ENCODE results near the gene BRINP1.
"Not testable (repeated sequence)": the region's sequence is repeated elsewhere in the genome, so short reads cannot be mapped to it uniquely, and the experiment has no call there.

Gene BRINP1

GRCh38 chr9:119195521-119195920 is 173.7 kb downstream of the BRINP1 start:
- no peak for DNase-seq

- no peak for DNase-seq
These were observed 183.9 kb downstream of the BRINP1 start for GRCh38 chr9:119185298-119185697.

- DNase-seq, result no peak
These were observed 184.8 kb downstream of the BRINP1 start for GRCh38 chr9:119184265-119184936.

- DNase-seq, result no peak
These were observed 187.7 kb downstream of the BRINP1 start for GRCh38 chr9:119181561-119181960.

GRCh38 chr9:119180897-119181296 is 188.3 kb downstream of the BRINP1 start:
- no peak for DNase-seq

- no peak for DNase-seq
These were observed 189.5 kb downstream of the BRINP1 start for GRCh38 chr9:119179701-119180100.

GRCh38 chr9:119177196-119177595 is 192.0 kb downstream of the BRINP1 start:
- no peak for DNase-seq

GRCh38 chr9:119175581-119175980 is 193.7 kb downstream of the BRINP1 start:
- DNase-seq, result no peak

- DNase-seq, result not testable (repeated sequence)
These were observed 200.0 kb downstream of the BRINP1 start for GRCh38 chr9:119169222-119169621.

- no peak for DNase-seq
These were observed 201.4 kb downstream of the BRINP1 start for GRCh38 chr9:119167876-119168275.

GRCh38 chr9:119167267-119167666 is 202.0 kb downstream of the BRINP1 start:
- no peak for DNase-seq

- no peak for DNase-seq
These were observed 203.1 kb downstream of the BRINP1 start for GRCh38 chr9:119166096-119166495.

- DNase-seq, result no peak
These were observed 204.1 kb downstream of the BRINP1 start for GRCh38 chr9:119165131-119165530.

- DNase-seq, result no peak
These were observed 204.5 kb downstream of the BRINP1 start for GRCh38 chr9:119164716-119165115.

- DNase-seq, result no peak
These were observed 208.7 kb downstream of the BRINP1 start for GRCh38 chr9:119160551-119160950.

- no peak for DNase-seq
These were observed 209.8 kb downstream of the BRINP1 start for GRCh38 chr9:119159386-119159785.

GRCh38 chr9:119157196-119157595 is 212.0 kb downstream of the BRINP1 start:
- DNase-seq, result no peak

GRCh38 chr9:119156354-119156753 is 212.9 kb downstream of the BRINP1 start:
- no peak for DNase-seq

- no peak for DNase-seq
These were observed 214.7 kb downstream of the BRINP1 start for GRCh38 chr9:119154527-119154926.

GRCh38 chr9:119153402-119153801 is 215.8 kb downstream of the BRINP1 start:
- no peak for DNase-seq

GRCh38 chr9:119148855-119149254 is 220.4 kb downstream of the BRINP1 start:
- DNase-seq, result no peak

- no peak for DNase-seq
These were observed 231.8 kb downstream of the BRINP1 start for GRCh38 chr9:119137479-119137878.

GRCh38 chr9:119126040-119126439 is 243.2 kb downstream of the BRINP1 start:
- DNase-seq, result no peak

- no peak for DNase-seq
These were observed 247.3 kb downstream of the BRINP1 start for GRCh38 chr9:119121899-119122298.

- DNase-seq, result no peak
These were observed 251.8 kb downstream of the BRINP1 start for GRCh38 chr9:119117409-119117808.

Measured in effector CD8-positive, alpha-beta T cell (primary cell).